Measurements from ENCODE around the gene CCDC154.

- TF ChIP-seq CTCF (conservative IDR thresholded peaks at IDR 0.05; ENCODE audit: low read length) = no peak
- no peak for TF ChIP-seq EZH2phosphoT487 (IDR thresholded peaks at IDR 0.05; ENCODE audit: borderline replicate concordance)
Observed at GRCh38 chr16:1464196-1464893, 20.0 kb upstream of the CCDC154 start.

Measured in Loucy (cell line).